Osteoblast (primary cell): ENCODE results near the gene MEI4. TPM values are rescaled to one million over a fixed set of nuclear protein-coding genes. Genes with fewer than 3 reads are reported as not detected.

Experiments
- DNase-seq: peaks from one replicate; pipeline ENCODE4 v3.0.0; 2011; ENCODE audit warnings: low spot score, mixed read lengths; ENCODE audit not compliant: insufficient read length; ENCODE audit errors: missing footprints
- H2AFZ ChIP-seq: 2 replicates; pipeline ENCODE4 v1.6.0; 2011; ENCODE audit warnings: mild to moderate bottlenecking, low read length
- H3K27ac ChIP-seq: 2 replicates; pipeline ENCODE4 v1.5.1; 2011; ENCODE audit warnings: mild to moderate bottlenecking, low read depth, low read length, moderate library complexity
- H3K27me3 ChIP-seq: 2 replicates; pipeline ENCODE4 v1.6.0; 2012; ENCODE audit warnings: mild to moderate bottlenecking, control low read depth, inconsistent platforms, low read length, moderate library complexity; ENCODE audit not compliant: insufficient read depth
- H3K36me3 ChIP-seq: 2 replicates; pipeline ENCODE4 v1.5.1; 2011; ENCODE audit warnings: mild to moderate bottlenecking, low read length, control low read depth, moderate library complexity; ENCODE audit not compliant: insufficient read depth
- H3K4me1 ChIP-seq: 2 replicates; pipeline ENCODE4 v1.5.1; 2011; ENCODE audit warnings: mild to moderate bottlenecking, low read length, control low read depth, moderate library complexity; ENCODE audit not compliant: insufficient read depth
- H3K4me2 ChIP-seq: 2 replicates; pipeline ENCODE4 v1.6.0; 2011; ENCODE audit warnings: mild to moderate bottlenecking, low read length; ENCODE audit not compliant: insufficient read depth
- H3K4me3 ChIP-seq: fragments of 200-600 bp; sonication (generic); 3 replicates; pipeline ENCODE4 v1.5.1; 2012; ENCODE audit warnings: mild to moderate bottlenecking, low read length, inconsistent platforms; ENCODE audit not compliant: insufficient read depth
- H3K79me2 ChIP-seq: 2 replicates; pipeline ENCODE4 v1.6.0; 2012; ENCODE audit warnings: mild to moderate bottlenecking, low read length, control low read depth, inconsistent platforms; ENCODE audit not compliant: insufficient read depth
- H3K9me3 ChIP-seq: 2 replicates; pipeline ENCODE4 v1.5.1; 2011; ENCODE audit warnings: low read depth, low read length, control low read depth
- H4K20me1 ChIP-seq: 2 replicates; pipeline ENCODE4 v1.6.0; 2012; ENCODE audit warnings: mild to moderate bottlenecking, low read length, control low read depth; ENCODE audit not compliant: insufficient read depth
- CTCF ChIP-seq: IDR thresholded peaks from 2 replicates; pipeline ENCODE4 v1.5.1; 2011; ENCODE audit warnings: mild to moderate bottlenecking, low read depth, low read length, moderate library complexity; ENCODE audit errors: extremely low read depth
- total RNA-seq: library from RNA; depleted of rRNA; stranded (reverse); fragments of >200 nt; gene quantifications from 2 replicates; pipeline ENCODE4 v1.2.3, GENCODE V29; 2012

MEI4 gene
- total RNA-seq, 1 donor = not detected

GRCh38 chr6:77879527-77879926 lies 226.7 kb downstream of the MEI4 start:
- Histone ChIP-seq H3K9me3 (no peaks in the 10 kb centered on the region), H2AFZ (no peak overlapping the region), H4K20me1 (no peaks in the 10 kb centered on the region), H3K4me3 (no peak overlapping the region), H3K27me3 (no peaks in the 10 kb centered on the region), H3K4me2 (no peak overlapping the region), H3K27ac (no peak overlapping the region), H3K79me2 (no peaks in the 10 kb centered on the region), H3K36me3 (no peaks in the 10 kb centered on the region), H3K4me1 (no peaks in the 10 kb centered on the region)
- no peak for TF ChIP-seq CTCF
- DNase-seq = no peak

- no peaks in the 10 kb centered on the region for H4K20me1 ChIP-seq
- no peaks in the 10 kb centered on the region for H3K4me1 ChIP-seq
- no peak for DNase-seq
- no peak overlapping the region for H2AFZ ChIP-seq
- no peak overlapping the region for H3K4me2 ChIP-seq
- no peaks in the 10 kb centered on the region for H3K9me3 ChIP-seq
- no peak overlapping the region for H3K27ac ChIP-seq
- H3K79me2 ChIP-seq = no peaks in the 10 kb centered on the region
- H3K4me3 ChIP-seq = no peak overlapping the region
- no peak for TF ChIP-seq CTCF
- no peaks in the 10 kb centered on the region for H3K36me3 ChIP-seq
- H3K27me3 ChIP-seq = no peaks in the 10 kb centered on the region
Observed at GRCh38 chr6:77880501-77880900, 227.7 kb downstream of the MEI4 start.

GRCh38 chr6:77883851-77884250 lies 231.0 kb downstream of the MEI4 start:
- DNase-seq = no peak
- no peaks in the 10 kb centered on the region for H4K20me1 ChIP-seq
- H3K9me3 ChIP-seq = no peaks in the 10 kb centered on the region
- H3K79me2 ChIP-seq = no peaks in the 10 kb centered on the region
- no peak overlapping the region for H3K27ac ChIP-seq
- H3K27me3 ChIP-seq = no peaks in the 10 kb centered on the region
- no peak overlapping the region for H2AFZ ChIP-seq
- no peak for TF ChIP-seq CTCF
- no peaks in the 10 kb centered on the region for H3K36me3 ChIP-seq
- H3K4me2 ChIP-seq = no peak overlapping the region
- H3K4me1 ChIP-seq = no peaks in the 10 kb centered on the region
- H3K4me3 ChIP-seq = no peak overlapping the region

- DNase-seq = no peak
- Histone ChIP-seq H2AFZ (no peak overlapping the region), H3K79me2 (no peaks in the 10 kb centered on the region), H3K27me3 (no peaks in the 10 kb centered on the region), H3K4me2 (no peak overlapping the region), H3K4me3 (no peak overlapping the region), H4K20me1 (no peaks in the 10 kb centered on the region), H3K27ac (no peak overlapping the region), H3K9me3 (peaks cover 2% of the 10 kb centered on the region), H3K4me1 (no peaks in the 10 kb centered on the region), H3K36me3 (no peaks in the 10 kb centered on the region)
- no peak for TF ChIP-seq CTCF
Observed at GRCh38 chr6:77893391-77893790, 240.6 kb downstream of the MEI4 start.
